ENCODE data around the gene GLP1R. TPM values are rescaled to one million over a fixed set of nuclear protein-coding genes. Genes with fewer than 3 reads are reported as not detected.

GLP1R gene
- total RNA-seq, 1 experiment from 2014 or later = 0.85 TPM

GRCh38 chr6:39111280-39111679 lies 62.7 kb downstream of the GLP1R start:
- H3K27ac ChIP-seq (ENCODE audit: insufficient read length, low read depth, low read length) = no peak overlapping the region
- H2BK120ac ChIP-seq (ENCODE audit: low read depth, low read length, poor library complexity, severe bottlenecking) = no peak overlapping the region
- H2AFZ ChIP-seq (ENCODE audit: low read length) = no peak overlapping the region
- no peak overlapping the region for H3K14ac ChIP-seq (ENCODE audit: insufficient read depth, low read length)
- no peak overlapping the region for H2AK5ac ChIP-seq (ENCODE audit: insufficient read length, low read length)
- H3K18ac ChIP-seq (ENCODE audit: insufficient read length, low read depth, low read length) = no peak overlapping the region
- H3K9ac ChIP-seq (ENCODE audit: extremely low read depth, insufficient read length, low read length) = no peak overlapping the region
- H3K4me2 ChIP-seq (ENCODE audit: insufficient read depth, insufficient read length, low read length) = no peak overlapping the region
- no peak overlapping the region for H3K4ac ChIP-seq (ENCODE audit: low read depth, low read length)
- no peaks in the 10 kb centered on the region for H3K9me3 Mint-ChIP-seq
- peaks cover 8 to 15% of the 10 kb centered on the region in 2 experiments for H3K4me1 Mint-ChIP-seq
- H3K23me2 ChIP-seq (ENCODE audit: insufficient read length, low read depth, low read length, poor library complexity, severe bottlenecking) = peaks cover 10% of the 10 kb centered on the region
- DNase-seq = no peak
- TF ChIP-seq CTCF (conservative IDR thresholded peaks at IDR 0.05) = no peak
- H3K27me3 Mint-ChIP-seq (ENCODE audit: low read depth) = peaks cover 6% of the 10 kb centered on the region
- no peak overlapping the region for H4K91ac ChIP-seq (ENCODE audit: insufficient read length, low read depth, low read length)
- no CpG with 5 or more reads among the region's 5 CpGs for WGBS (ENCODE audit: extremely low coverage, insufficient read length, low lambda C conversion rate)
- no peak overlapping the region for H3K23ac ChIP-seq (ENCODE audit: insufficient read length, low read depth, low read length)
- no peak overlapping the region for H4K5ac ChIP-seq (ENCODE audit: insufficient read length, low read depth, low read length)
- no peaks in the 10 kb centered on the region for H3K9me3 ChIP-seq (ENCODE audit: control insufficient read depth, low read depth, low read length)
- H3K79me1 ChIP-seq (ENCODE audit: insufficient read depth, low read depth, low read length, poor library complexity, severe bottlenecking) = no peaks in the 10 kb centered on the region
- H3K4me1 ChIP-seq (ENCODE audit: insufficient read depth, low read length) = no peaks in the 10 kb centered on the region
- no peak overlapping the region for H2BK12ac ChIP-seq (ENCODE audit: insufficient read length, low read depth, low read length)
- no peak overlapping the region for H2BK20ac ChIP-seq (ENCODE audit: low read depth, low read length, poor library complexity, severe bottlenecking)
- no peak overlapping the region for H4K8ac ChIP-seq (replicated peaks; ENCODE audit: insufficient read length, low read depth, low read length)
- H4K20me1 ChIP-seq (ENCODE audit: control insufficient read depth, insufficient read depth, insufficient read length) = no peaks in the 10 kb centered on the region
- H3K4me3 Mint-ChIP-seq = no peak overlapping the region
- no peak overlapping the region for H2BK15ac ChIP-seq (ENCODE audit: low read depth, low read length)
- no peak overlapping the region for H3K56ac ChIP-seq (ENCODE audit: insufficient read length, low read depth, low read length)
- H2BK5ac ChIP-seq (ENCODE audit: insufficient read length, low read length) = no peak overlapping the region
- no peaks in the 10 kb centered on the region for H3K79me2 ChIP-seq (ENCODE audit: insufficient read depth, low read length)
- no peak overlapping the region for H3T11ph ChIP-seq (ENCODE audit: low read length)
- H3K27me3 ChIP-seq (ENCODE audit: insufficient read depth, low read length) = no peaks in the 10 kb centered on the region
- H3K27ac Mint-ChIP-seq = no peak overlapping the region
- H3K36me3 Mint-ChIP-seq (ENCODE audit: insufficient read depth in 1 of 3, low read depth in 3 of 3) = peaks cover 0 to 12% (median 0%) of the 10 kb centered on the region in 3 experiments; a peak in 2 of 7 replicates
